KBM-7 (cell line): ENCODE results near the gene SOWAHA.

Experiments used
- DNase-seq: peaks from one replicate; pipeline ENCODE4 v3.0.0-alpha.2; 2015
- in situ Hi-C: fragments of 300-500 bp; cut with MboI; formaldehyde crosslinking; loops from 2 replicates; pipeline ENCODE4 v1.14.3; 2020; ENCODE audit warnings: low sequenced_read_pairs, low pct_unique_long_range_greater_than_20kb, mixed read lengths

SOWAHA gene

DNA sequence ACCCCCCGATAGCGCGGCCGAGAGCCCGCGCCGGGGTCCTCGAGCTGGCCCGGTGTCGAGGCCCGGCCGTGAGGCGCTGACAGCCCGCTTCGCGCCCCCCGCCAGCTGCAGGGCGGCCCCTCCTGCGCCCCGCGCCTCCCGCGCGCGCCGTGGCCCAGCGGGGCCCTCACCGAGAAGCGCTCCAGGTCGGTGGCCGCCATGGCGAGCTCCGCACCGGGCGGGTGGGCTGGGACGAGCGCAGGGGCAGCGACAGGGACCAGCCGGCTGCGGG lies 36.2 kb upstream of the SOWAHA start:
- DNase-seq, result no peak
- in situ Hi-C loops, result no loop called here

DNA sequence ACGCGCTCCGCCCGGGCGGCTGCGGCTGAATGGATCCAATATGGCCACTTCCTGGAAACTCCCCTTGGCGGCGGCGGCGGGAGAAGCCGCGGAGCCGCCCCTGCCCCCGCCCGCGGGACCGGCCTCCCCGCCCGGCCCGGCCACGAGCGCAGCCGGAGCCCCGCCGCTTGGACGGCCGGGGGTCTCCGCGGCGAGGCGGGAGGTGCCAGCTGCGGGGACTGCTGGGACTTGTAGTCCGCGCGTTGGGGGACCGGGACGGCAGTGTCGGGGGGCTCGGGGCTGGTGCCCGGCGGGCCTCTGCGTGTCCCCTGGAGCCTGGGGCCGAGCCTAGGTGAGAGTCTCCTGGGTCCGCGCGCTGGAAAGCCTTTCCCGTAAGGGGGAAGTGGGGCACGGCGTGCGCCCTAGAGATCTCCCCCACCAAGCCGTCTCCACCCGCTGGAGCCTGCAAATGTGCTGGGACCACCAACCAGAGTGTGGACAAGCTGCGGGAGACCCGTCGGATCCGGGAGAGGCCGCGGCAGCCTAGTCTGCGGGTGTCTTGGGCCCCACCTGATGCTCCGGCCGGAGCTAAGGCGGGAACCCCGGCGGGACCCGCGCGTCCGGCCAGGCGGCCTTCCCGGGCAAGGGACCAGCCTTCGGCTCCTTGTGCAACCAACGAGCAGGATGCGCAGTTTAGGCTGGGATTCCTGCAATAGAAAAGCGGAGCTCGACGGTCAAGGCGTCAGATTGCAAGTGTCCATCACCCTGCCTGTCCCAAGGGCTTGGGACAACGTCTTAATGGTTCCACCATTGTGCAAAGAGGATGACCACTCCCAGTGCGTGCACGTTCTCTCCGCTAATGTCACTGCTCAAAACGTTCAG lies 35.7 kb upstream of the SOWAHA start, which contains the start of gene SEPTIN8:
Gene SEPTIN8 (minus strand): TSS at position 31 of the 861 bp plus-strand sequence. CDS start 102 bp downstream, outside the sequence.
- in situ Hi-C loops, result no loop called here
- DNase-seq, result peak; percentile 31

DNA sequence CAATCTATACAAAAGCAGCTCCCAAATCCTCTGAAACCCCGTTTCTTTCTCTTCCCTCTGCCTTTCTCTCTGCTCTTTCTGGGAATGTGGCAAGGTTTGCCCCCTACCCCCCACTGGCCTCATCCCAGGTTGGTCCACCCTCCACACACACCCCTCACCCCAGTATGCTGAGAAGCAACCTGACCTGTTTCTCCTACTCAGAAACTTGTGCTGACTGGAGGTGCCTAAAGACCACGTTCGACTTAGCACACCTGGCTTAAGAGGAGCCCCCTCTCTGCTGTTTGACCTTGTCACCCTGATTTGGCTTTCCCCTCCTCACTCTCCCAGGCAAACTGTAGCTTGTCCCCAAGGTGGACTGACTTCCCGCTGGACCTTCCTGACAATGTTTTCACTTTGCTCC lies 35.0 kb upstream of the SOWAHA start:
- DNase-seq, result no peak
- in situ Hi-C loops, result no loop called here

DNA sequence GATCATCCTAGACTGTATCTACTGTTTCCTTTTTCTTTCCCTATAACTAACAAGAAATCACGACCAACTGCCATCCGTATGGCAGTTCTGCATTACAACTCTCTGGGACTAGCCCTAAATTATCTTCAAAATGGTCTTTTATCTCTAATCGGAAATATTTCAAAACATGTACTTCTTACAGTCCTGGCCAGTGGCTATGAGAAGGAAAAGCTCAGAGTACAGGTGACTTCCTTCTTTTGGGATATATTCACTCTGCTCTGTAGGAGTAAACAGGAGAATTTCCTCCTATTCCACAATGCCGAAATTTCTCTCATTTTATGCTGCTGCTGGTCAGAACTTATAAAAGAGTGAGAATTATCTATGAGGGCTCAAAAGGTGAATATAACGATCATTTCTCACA lies 34.2 kb upstream of the SOWAHA start:
- in situ Hi-C loops, result no loop called here

DNA sequence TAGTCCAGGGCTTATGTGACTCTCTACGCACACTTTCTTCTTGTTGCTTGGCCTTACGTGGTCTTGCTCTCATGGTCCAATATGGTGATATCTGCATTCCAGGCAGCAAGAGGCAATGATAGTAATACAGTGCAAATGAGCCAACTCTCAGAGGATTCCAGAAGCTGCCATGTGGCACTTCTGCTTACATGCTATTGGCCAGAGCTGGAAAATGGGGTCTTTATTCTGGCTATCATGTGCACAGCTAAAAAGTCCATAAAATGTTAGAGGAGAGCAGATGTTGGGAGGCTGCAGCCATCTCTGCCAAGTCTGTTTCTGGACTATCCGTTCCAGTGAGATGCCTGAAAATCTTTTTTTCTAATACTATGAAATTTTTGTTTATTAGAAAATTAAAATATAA lies 33.1 kb upstream of the SOWAHA start:
- in situ Hi-C loops, result no loop called here
- no peak for DNase-seq

More for the DNA sequence above, 34.2 kb upstream of the SOWAHA start:
- no peak for DNase-seq

DNA sequence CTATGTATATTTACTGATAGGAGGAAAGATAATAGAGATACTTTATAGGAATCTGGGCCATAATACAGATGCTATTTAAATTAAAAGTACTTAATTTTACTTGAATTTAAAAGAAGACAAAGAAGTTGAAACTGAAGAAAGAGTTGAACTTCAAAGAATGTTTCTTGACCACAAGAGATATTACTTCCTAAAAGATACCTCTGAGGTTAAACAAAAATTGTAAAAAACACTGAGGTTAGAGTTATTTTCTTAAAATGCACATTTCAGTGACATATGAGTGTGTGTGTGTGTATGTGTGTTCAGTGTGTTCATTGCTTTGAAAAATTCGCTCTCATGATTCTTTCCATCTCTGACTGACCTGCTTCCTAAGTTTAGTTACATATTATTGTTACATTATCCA lies 32.5 kb upstream of the SOWAHA start:
- DNase-seq, result no peak
- in situ Hi-C loops, result no loop called here

DNA sequence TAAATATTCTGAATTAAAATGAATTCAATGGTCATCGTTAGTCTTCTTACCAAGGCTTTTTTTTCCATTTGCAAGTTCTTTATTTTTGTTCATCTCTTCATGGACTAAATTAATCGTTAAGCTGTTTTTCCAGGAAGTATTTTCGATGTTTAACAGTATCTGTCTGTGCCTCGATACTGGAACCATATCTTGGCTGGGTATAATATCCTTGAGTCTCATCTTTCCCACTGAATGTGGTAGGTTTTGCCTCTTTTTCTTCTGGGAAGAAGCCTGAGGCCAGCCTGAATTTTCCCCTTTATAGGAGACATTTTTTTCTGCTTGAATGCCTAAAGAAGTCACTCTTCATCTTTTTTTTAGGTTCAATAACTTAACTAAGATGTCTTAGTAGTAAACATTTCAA lies 32.1 kb upstream of the SOWAHA start:
- no peak for DNase-seq
- in situ Hi-C loops, result no loop called here

DNA sequence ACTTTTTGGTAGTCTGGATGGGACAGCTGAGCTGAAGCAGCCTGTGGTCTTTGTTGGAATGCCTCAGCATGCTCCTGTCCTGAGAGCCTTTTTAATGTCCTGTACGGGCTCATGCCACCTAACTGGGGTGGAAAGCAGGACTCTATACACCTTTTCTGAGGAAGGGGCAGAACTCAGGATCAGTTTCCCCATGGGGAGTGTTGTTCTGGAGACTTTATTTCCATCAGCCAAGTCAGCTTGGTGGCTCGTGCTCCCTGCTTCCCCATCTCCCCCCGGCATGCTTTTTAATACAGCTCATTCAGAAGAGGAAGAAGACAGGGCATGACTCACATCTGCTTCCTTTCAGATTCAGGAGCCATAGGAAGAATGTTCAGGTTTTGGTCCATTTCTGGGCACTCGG lies 31.0 kb upstream of the SOWAHA start:
- in situ Hi-C loops, result no loop called here
- peak; percentile 61 for DNase-seq

DNA sequence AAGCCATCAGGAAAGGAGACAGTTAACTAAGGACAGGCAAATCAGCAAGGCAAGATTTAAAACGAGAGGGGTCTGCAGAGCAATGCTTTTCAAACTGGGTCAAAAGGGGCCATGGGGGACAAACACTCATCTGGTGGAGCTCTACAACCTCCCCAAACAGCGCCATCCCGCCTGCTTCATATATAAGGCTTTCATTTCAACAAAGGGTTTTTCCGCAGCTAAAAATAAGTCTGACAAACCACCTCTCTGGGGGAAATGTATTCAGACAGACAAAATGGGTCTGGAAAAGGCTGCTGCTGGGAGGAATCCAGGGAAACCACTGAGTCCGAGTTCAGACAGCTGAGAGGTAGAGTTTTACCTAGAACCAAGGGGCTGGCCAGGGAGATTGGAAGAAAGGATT lies 27.7 kb upstream of the SOWAHA start:
- in situ Hi-C loops, result no loop called here

DNA sequence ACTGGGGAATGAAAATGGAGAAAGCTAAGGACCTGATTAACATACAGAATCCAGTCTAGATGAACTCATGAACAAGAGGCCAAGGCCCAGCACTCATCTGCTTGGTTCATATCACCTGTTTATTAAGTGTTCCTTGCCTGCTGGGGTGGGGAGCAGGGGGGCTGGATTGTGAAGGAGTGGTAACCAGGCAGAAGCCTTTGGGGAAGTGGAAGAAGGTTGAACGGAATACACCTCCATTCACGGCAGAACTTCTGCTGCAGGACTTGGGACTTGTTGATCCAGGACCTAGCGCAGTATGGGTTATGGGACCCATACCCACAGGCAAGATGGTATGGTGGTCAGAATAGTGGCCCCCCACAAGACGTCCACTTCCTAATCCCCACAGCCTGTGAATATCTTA lies 27.2 kb upstream of the SOWAHA start:
- no peak for DNase-seq

More for the DNA sequence above, 27.7 kb upstream of the SOWAHA start:
- peak; percentile 10 for DNase-seq

DNA sequence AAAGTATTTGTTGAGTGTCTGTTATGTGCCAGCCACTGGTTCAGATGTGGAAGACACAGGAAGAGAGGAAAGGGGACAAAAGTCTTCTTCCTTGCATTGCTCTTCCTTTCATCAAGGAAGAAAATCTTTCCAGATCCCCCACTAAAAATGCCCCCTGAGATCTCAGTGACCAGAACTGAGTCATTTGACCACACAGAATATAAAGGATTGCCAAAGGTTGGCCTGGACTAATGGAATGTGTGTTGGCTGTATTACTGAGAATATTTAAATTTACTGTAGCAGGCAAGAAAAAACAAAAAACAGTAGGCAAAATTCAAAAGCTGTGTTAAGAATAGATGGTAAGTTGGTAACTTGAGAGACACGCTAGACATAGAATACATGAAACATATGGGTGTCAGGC lies 26.0 kb upstream of the SOWAHA start:
- DNase-seq, result no peak
- in situ Hi-C loops, result no loop called here

More for the DNA sequence above, 27.2 kb upstream of the SOWAHA start:
- in situ Hi-C loops, result no loop called here

DNA sequence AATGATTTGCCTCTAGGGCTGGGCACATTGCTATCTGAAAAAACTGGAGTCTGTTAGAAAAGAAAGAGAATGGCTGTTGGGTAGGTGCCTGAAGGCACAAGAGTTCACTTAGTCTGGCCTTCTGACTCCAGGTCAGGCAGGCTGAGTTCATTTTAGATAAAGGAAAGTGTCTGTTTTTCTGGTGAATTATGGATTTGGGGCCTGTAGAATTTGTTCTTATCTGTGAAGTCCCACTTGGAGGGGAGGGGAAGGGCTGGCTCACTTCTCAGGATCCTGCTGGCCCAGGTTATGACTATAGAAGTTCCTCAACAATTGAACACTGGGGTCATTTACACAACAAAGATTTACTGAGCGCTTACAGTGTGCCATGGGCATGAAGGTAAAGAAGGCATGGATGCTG lies 24.6 kb upstream of the SOWAHA start:
- in situ Hi-C loops, result no loop called here
- no peak for DNase-seq

DNA sequence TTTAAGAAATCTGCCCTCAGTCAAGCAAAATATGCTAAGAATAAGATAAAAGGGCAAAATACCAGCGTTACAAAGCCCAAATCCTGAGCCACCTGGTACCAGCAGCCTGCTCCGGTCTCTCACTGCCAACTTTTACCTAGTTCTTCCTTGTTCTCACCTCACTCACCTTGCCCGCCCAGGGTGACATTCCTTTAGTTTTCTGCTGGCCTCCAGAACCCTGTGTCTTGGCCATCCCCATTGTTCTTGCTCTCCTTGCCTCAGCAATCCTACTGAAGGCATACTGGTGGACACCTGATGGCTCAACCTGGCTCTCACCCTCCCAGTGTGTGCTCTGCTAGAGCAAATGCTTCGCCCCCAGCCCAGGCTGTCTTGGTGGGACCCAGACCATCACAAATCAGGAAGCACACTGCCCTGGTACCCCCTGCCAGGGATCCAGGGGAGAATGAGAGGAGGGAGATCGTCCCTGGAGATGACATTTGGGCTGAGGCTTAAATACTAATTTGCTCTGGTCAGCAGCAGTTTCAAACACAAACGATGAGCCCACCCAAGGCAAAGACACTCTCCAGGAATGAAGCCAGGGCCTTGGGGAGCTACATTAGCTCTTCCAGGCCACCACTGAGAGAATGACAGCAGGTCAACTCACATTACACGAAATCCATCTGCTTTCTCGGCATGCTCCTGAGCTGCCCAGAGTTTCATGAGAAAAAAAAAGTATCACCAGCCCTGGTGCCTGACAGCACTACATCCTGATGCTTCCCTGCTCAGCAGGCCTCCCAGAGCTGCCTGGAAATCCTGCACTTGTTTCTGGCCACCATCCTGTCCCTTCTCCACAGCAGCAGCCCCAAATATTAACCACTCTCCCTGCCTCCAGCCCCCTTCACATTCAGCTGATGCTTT lies 23.9 kb upstream of the SOWAHA start:
- in situ Hi-C loops, result no loop called here
- no peak for DNase-seq

DNA sequence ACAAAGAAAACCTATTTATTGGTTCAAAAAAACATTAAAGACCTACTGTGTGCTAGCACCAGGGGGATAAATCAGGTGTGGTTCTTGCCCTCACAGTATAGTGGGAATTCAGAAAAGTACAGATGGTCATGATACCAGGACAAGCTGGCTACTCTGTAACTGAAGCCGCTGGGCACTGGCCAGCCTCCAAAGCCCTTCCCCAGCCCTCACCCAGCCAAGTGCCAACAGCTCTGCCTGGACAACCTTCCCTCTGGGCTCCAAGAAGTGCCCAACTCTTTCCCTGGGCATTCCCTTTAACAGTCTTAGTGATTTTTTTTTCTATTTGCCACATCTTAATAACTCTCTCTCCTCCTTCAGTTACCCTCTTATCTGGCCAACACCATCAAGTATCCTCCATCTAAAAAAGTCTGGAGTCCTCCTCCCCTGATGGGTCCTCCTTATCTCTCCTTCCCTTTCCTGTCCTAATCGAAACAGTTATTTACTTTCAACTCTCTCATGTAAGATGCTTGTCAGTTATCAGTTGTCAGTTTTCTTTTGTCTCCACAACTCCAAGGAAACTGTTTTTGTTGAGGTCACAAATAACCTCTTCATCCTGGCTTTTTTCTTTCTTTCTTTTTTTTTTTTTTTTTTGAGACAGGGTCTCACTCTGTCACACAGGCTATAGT lies 22.8 kb upstream of the SOWAHA start:
- in situ Hi-C loops, result no loop called here
- no peak for DNase-seq

DNA sequence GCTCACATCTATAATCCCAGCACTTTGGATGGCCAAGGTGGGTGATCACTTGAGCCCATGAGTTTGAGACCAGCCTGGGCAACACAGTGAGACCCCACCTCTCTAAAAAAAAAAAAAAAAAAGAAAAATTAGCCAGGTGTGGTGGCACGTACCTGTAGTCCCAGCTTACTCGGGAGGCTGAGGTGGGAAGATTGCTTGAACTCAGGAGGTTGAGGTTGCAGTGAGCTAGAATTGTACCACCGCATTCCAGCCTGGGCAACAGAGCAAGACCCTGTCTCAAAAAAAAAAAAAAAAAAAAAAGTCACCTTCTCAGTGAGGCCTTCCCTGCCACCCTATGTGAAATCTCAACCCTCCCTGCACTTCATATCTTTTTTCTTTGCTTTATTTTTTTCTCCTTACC lies 22.1 kb upstream of the SOWAHA start:
- in situ Hi-C loops, result no loop called here
- DNase-seq, result no peak

DNA sequence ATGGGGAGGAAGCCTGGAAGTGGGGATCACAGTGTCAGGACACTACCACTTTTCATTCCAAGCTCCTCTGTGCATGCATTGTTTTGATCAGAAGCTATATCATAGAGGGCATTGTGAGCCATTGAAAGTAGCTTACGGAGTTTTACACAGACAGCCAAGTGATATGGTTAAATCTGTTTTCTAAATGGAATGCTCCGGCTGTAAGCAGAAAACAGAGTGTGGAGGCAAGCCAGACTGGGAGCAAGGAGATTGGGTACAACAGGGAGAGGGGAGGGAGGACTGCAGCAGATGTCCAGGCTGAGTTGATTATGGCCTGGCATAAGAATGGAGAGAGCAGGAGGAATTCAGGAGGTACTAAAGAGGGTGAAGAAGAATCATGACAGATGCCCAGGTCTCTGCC lies 15.5 kb upstream of the SOWAHA start:
- no peak for DNase-seq
- in situ Hi-C loops, result no loop called here

DNA sequence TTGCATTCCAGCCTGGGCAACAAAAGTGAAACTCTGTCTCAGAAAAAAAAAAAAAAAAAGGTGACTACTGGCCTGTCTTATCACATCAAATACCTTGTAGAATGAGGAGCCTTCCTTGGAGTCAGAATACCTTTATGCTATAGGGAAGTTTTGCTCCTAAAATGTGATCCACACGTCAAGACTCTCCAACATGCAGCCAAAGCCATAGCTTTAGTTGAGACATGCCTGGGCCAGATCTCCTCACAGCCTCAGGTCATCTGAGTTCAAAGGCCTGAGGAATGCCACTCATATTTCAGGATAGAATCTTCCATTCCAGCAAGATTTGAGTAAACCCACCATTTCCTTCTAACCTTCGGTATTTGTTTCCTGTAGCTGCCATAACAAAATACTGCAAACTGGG lies 13.7 kb upstream of the SOWAHA start:
- in situ Hi-C loops, result no loop called here
- no peak for DNase-seq

DNA sequence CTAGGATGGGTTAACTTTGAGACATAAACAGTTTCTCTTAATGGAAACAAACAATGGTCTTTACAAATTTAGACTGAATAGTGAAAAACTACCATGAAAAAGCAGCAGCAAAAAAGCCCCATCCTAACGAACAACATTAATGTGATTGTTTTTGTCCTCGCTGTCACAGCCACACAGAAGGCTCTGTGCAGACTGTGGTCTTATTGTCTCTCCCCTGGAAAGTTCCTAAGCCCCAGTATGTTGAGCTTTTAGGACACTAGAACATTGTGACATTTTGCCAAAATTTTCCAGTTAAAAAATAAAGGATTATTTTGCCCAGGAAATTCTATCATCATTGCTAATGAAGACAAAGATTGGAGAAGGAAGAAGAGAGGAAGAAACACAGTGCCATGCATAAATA lies 12.6 kb upstream of the SOWAHA start:
- in situ Hi-C loops, result no loop called here
- DNase-seq, result no peak

DNA sequence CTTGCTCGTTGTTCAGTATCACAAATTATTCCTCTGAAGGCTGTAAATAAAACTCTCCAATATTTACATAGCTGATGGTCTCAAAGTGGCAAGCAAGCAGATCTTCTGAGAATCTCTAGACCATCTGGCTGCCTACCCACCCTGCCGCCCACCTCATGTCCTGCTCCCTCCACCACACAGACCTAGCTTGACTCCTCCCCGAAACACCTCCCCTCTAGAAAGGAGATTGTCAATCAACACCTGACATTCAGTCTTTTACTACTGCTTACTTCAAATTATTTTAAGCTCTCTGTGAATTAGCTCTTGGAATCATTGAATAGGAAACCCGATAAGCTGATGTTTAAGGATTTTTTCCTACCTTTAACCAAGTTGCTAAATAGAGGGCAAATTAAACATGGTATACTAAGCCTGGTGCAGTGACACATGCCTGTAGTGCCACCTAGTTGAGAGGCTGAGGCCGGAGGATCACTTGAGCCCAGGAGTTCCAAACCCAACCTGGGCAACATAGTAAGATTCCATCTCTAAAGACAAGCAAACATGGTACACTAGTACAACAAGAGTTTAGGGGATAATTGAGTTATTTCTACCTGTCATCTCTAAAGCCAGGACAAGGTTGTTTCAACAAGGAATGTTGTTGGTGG lies 10.9 kb upstream of the SOWAHA start:
- in situ Hi-C loops, result no loop called here
- DNase-seq, result no peak
